Neuronal stem cell (in vitro differentiated cells): ENCODE data around the gene DKKL1. TPM values are rescaled to one million over a fixed set of nuclear protein-coding genes. Genes with fewer than 3 reads are reported as not detected.

Source experiments
- DNase-seq: peaks from one replicate; pipeline ENCODE4 v3.0.0-alpha.2; 2013; ENCODE audit warnings: low spot score
- H2AFZ ChIP-seq: one replicate; pipeline ENCODE4 v1.6.1; 2013; ENCODE audit warnings: mild to moderate bottlenecking, low read length, inconsistent platforms
- H2AK5ac ChIP-seq: 2 replicates; pipeline ENCODE4 v1.6.1; 2013; ENCODE audit warnings: low read depth, mild to moderate bottlenecking, inconsistent platforms, low read length, moderate library complexity, mixed read lengths
- H2BK120ac ChIP-seq: 2 replicates; pipeline ENCODE4 v1.6.1; 2013; ENCODE audit warnings: low read depth, mild to moderate bottlenecking, inconsistent platforms, low read length, moderate library complexity, mixed read lengths
- H2BK12ac ChIP-seq: one replicate; pipeline ENCODE4 v1.6.1; 2013; ENCODE audit warnings: low read length, inconsistent platforms
- H2BK15ac ChIP-seq: 2 replicates; pipeline ENCODE4 v1.6.1; 2013; ENCODE audit warnings: mild to moderate bottlenecking, low read length, inconsistent platforms, mixed read lengths
- H2BK5ac ChIP-seq: one replicate; pipeline ENCODE4 v1.6.1; 2013; ENCODE audit warnings: inconsistent platforms, mild to moderate bottlenecking, low read length, moderate library complexity
- H3K14ac ChIP-seq: one replicate; pipeline ENCODE4 v1.6.1; 2013; ENCODE audit warnings: low read length, inconsistent platforms
- H3K18ac ChIP-seq: 2 replicates; pipeline ENCODE4 v1.6.1; 2013; ENCODE audit warnings: low read length, inconsistent platforms
- H3K23ac ChIP-seq: 2 replicates; pipeline ENCODE4 v1.6.1; 2013; ENCODE audit warnings: low read depth, mild to moderate bottlenecking, mixed read lengths, low read length, inconsistent platforms; ENCODE audit not compliant: poor library complexity
- H3K27ac ChIP-seq: replicated peaks from 3 replicates; pipeline ENCODE4 v1.5.1; 2013; ENCODE audit warnings: low read length, inconsistent platforms
- H3K27me3 ChIP-seq, 3 experiments: 2 replicates each; pipeline ENCODE4 v1.6.1; 2013; ENCODE audit warnings: low read length in 3 of 3, mild to moderate bottlenecking in 2 of 3, inconsistent platforms in 1 of 3, low read depth in 1 of 3, mixed read lengths in 1 of 3, moderate library complexity in 1 of 3; ENCODE audit not compliant: control insufficient read depth in 3 of 3, insufficient read depth in 3 of 3
- H3K36me3 ChIP-seq, 2 donors: replicated peaks in 1 of 2; 2 replicates each; pipeline ENCODE4 v1.6.1; 2013; ENCODE audit warnings: low read length in 2 of 2; ENCODE audit not compliant: control insufficient read depth in 2 of 2, insufficient read depth in 2 of 2
- H3K4ac ChIP-seq: 2 replicates; pipeline ENCODE4 v1.6.1; 2013; ENCODE audit warnings: inconsistent platforms, mild to moderate bottlenecking, low read length, moderate library complexity
- H3K4me1 ChIP-seq, 2 donors: 1 replicate in 1 of 2; 2 replicates in 1 of 2; pipeline ENCODE4 v1.6.1; 2013; ENCODE audit warnings: low read length in 2 of 2, low read depth in 1 of 2; ENCODE audit not compliant: control insufficient read depth in 2 of 2, insufficient read depth in 1 of 2
- H3K4me2 ChIP-seq: one replicate; pipeline ENCODE4 v1.6.1; 2013; ENCODE audit warnings: mild to moderate bottlenecking, low read length, inconsistent platforms; ENCODE audit not compliant: insufficient read depth, poor library complexity, severe bottlenecking
- H3K4me3 ChIP-seq, 2 donors: 2 replicates each; pipeline ENCODE4 v1.5.1; 2013; ENCODE audit warnings: low read length in 2 of 2, mild to moderate bottlenecking in 2 of 2, inconsistent platforms in 1 of 2, moderate library complexity in 1 of 2
- H3K79me1 ChIP-seq: one replicate; pipeline ENCODE4 v1.6.1; 2013; ENCODE audit warnings: low read depth, mild to moderate bottlenecking, inconsistent platforms, low read length, moderate library complexity
- H3K9ac ChIP-seq: one replicate; pipeline ENCODE4 v1.6.1; 2013; ENCODE audit warnings: mild to moderate bottlenecking, low read depth, low read length, inconsistent platforms; ENCODE audit not compliant: poor library complexity
- H3K9me3 ChIP-seq, 2 donors: replicated peaks in 1 of 2; 2 replicates each; pipeline versions ENCODE3 to v1.6.1; 2013; ENCODE audit warnings: low read length in 2 of 2, mild to moderate bottlenecking in 2 of 2, inconsistent platforms in 1 of 2, low read depth in 1 of 2, mixed read lengths in 1 of 2, moderate library complexity in 1 of 2; ENCODE audit not compliant: control insufficient read depth in 2 of 2, insufficient read depth in 1 of 2
- H4K8ac ChIP-seq: one replicate; pipeline ENCODE4 v1.6.1; 2013; ENCODE audit warnings: low read depth, mild to moderate bottlenecking, inconsistent platforms, low read length, moderate library complexity
- H4K91ac ChIP-seq: one replicate; pipeline ENCODE4 v1.6.1; 2013; ENCODE audit warnings: low read length, low read depth, mild to moderate bottlenecking, inconsistent platforms; ENCODE audit not compliant: poor library complexity
- WGBS, 2 donors: extraction: QIAGEN DNeasy Blood & Tissue Kit; methylation state at CpG; one replicate each; pipeline ENCODE4 v1.1.7; 2013; ENCODE audit warnings: missing lambda C conversion rate in 2 of 2, mixed read lengths in 1 of 2; ENCODE audit not compliant: insufficient read length in 2 of 2, insufficient replicate concordance in 1 of 2; ENCODE audit errors: extremely low coverage in 2 of 2; 5-methylcytosine and 5-hydroxymethylcytosine counted together
- polyA plus RNA-seq, 2 experiments: library from polyadenylated mRNA; stranded (reverse); fragments of 200-250 nt; gene quantifications; one replicate each; pipeline ENCODE4 v1.2.3, GENCODE V29; 2013

DKKL1 gene
- 8.4 TPM for polyA plus RNA-seq (2013, experiment 1 of 2)
- polyA plus RNA-seq (2013, experiment 2 of 2), result 7.5 TPM

GRCh38 chr19:49363268-49364082, at the start of gene DKKL1:
Gene DKKL1 (plus strand): TSS chr19:49363877. CDS start chr19:49363999, 122 bp downstream.
- Histone ChIP-seq H3K9me3 (peaks cover under 1 to 2% of the 10 kb centered on the region in 2 donors), H3K36me3 (peaks cover 10 to 19% of the 10 kb centered on the region in 2 donors), H4K8ac (no peak within 1 kb of the TSS), H3K27me3 (no peaks in the 10 kb centered on the region), H3K4me2 (peak within 1 kb of the TSS; percentile 80), H3K9ac (peak within 1 kb of the TSS; percentile 82), H2BK120ac (no peak within 1 kb of the TSS), H2AK5ac (peak within 1 kb of the TSS; percentile 94), H3K18ac (peak within 1 kb of the TSS; percentile 97), H2BK15ac (peak within 1 kb of the TSS; percentile 75), H2BK5ac (peak within 1 kb of the TSS; percentile 98), H2AFZ (peak within 1 kb of the TSS; percentile 84), H3K79me1 (peaks cover 10% of the 10 kb centered on the region), H3K4me1 (peaks cover 4 to 17% of the 10 kb centered on the region in 2 donors), H2BK12ac (peak within 1 kb of the TSS; percentile 73), H3K4ac (peak within 1 kb of the TSS; percentile 11), H4K91ac (peak within 1 kb of the TSS; percentile 85), H3K14ac (peak within 1 kb of the TSS; percentile 38), H3K27ac (peak within 1 kb of the TSS; percentile 81), H3K23ac (peak within 1 kb of the TSS; percentile 17), H3K4me3 (peak within 1 kb of the TSS; percentile 76 to 99)
- peak; percentile 100 for DNase-seq
- no CpG with 5 or more reads among the region's 46 CpGs for WGBS, 2 donors

GRCh38 chr19:49315111-49315510, 48.6 kb upstream of the DKKL1 start:
- H3K14ac ChIP-seq, result no peak overlapping the region
- H2BK120ac ChIP-seq, result no peak overlapping the region
- no peak overlapping the region for H4K8ac ChIP-seq
- H3K36me3 ChIP-seq, result peaks cover 14 to 90% of the 10 kb centered on the region in 2 donors
- H2BK5ac ChIP-seq, result no peak overlapping the region
- no peak overlapping the region for H3K4ac ChIP-seq
- no peak for DNase-seq
- peaks cover 8 to 24% of the 10 kb centered on the region in 2 donors for H3K9me3 ChIP-seq
- H3K27me3 ChIP-seq, result no peaks in the 10 kb centered on the region
- peaks cover 0 to 2% of the 10 kb centered on the region in 2 donors for H3K4me1 ChIP-seq
- H3K9ac ChIP-seq, result no peak overlapping the region
- no peak overlapping the region for H2BK12ac ChIP-seq
- H3K4me3 ChIP-seq, result no peak overlapping the region
- H3K79me1 ChIP-seq, result no peaks in the 10 kb centered on the region
- H3K18ac ChIP-seq, result no peak overlapping the region
- no CpG with 5 or more reads among the region's 1 CpG for WGBS, 2 donors
- H4K91ac ChIP-seq, result no peak overlapping the region
- H3K4me2 ChIP-seq, result no peak overlapping the region
- H2BK15ac ChIP-seq, result no peak overlapping the region
- no peak overlapping the region for H2AFZ ChIP-seq
- no peak overlapping the region for H2AK5ac ChIP-seq
- no peak overlapping the region for H3K23ac ChIP-seq
- peak overlapping the region; percentile 6 for H3K27ac ChIP-seq

GRCh38 chr19:49316284-49316683, 47.4 kb upstream of the DKKL1 start:
- H2BK120ac ChIP-seq, result no peak overlapping the region
- H3K23ac ChIP-seq, result no peak overlapping the region
- H2BK5ac ChIP-seq, result no peak overlapping the region
- no peak overlapping the region for H3K4ac ChIP-seq
- no peak overlapping the region for H3K4me3 ChIP-seq
- H3K36me3 ChIP-seq, result peaks cover 3 to 88% of the 10 kb centered on the region in 2 donors
- no peak overlapping the region for H2AFZ ChIP-seq
- H4K8ac ChIP-seq, result no peak overlapping the region
- peaks cover 4 to 34% of the 10 kb centered on the region in 2 donors for H3K9me3 ChIP-seq
- H2BK15ac ChIP-seq, result no peak overlapping the region
- H2BK12ac ChIP-seq, result no peak overlapping the region
- no peak overlapping the region for H3K18ac ChIP-seq
- H2AK5ac ChIP-seq, result no peak overlapping the region
- H4K91ac ChIP-seq, result no peak overlapping the region
- no peak overlapping the region for H3K9ac ChIP-seq
- H3K4me1 ChIP-seq, result peaks cover 0 to 2% of the 10 kb centered on the region in 2 donors
- H3K27me3 ChIP-seq, result no peaks in the 10 kb centered on the region
- no peak overlapping the region for H3K4me2 ChIP-seq
- H3K27ac ChIP-seq, result no peak overlapping the region
- H3K14ac ChIP-seq, result no peak overlapping the region
- DNase-seq, result no peak
- H3K79me1 ChIP-seq, result no peaks in the 10 kb centered on the region

GRCh38 chr19:49318296-49318695, 45.4 kb upstream of the DKKL1 start:
- no peak overlapping the region for H3K14ac ChIP-seq
- H2AK5ac ChIP-seq, result no peak overlapping the region
- no peak overlapping the region for H4K8ac ChIP-seq
- H3K4me2 ChIP-seq, result no peak overlapping the region
- no peak overlapping the region for H2BK5ac ChIP-seq
- no peak for DNase-seq
- no peak overlapping the region for H3K23ac ChIP-seq
- no peak overlapping the region for H3K9ac ChIP-seq
- no peak overlapping the region for H3K4me3 ChIP-seq
- no peak overlapping the region for H3K4ac ChIP-seq
- H2BK12ac ChIP-seq, result no peak overlapping the region
- H3K27me3 ChIP-seq, result no peaks in the 10 kb centered on the region
- H2BK120ac ChIP-seq, result no peak overlapping the region
- peaks cover 0 to 2% of the 10 kb centered on the region in 2 donors for H3K4me1 ChIP-seq
- H3K36me3 ChIP-seq, result peaks cover 5 to 89% of the 10 kb centered on the region in 2 donors
- no peak overlapping the region for H2BK15ac ChIP-seq
- H4K91ac ChIP-seq, result no peak overlapping the region
- no peak overlapping the region for H3K27ac ChIP-seq
- H3K18ac ChIP-seq, result no peak overlapping the region
- no peaks in the 10 kb centered on the region for H3K79me1 ChIP-seq
- H2AFZ ChIP-seq, result no peak overlapping the region
- peaks cover 7 to 48% of the 10 kb centered on the region in 2 donors for H3K9me3 ChIP-seq
